IgD-negative memory B cell (primary cell): ENCODE results near the gene NAXD. TPM values are rescaled to one million over a fixed set of nuclear protein-coding genes. Genes with fewer than 3 reads are reported as not detected.

Source experiments
- polyA plus RNA-seq: library from polyadenylated mRNA; unstranded; fragments of 300-500 nt; fragmentation: Illumina TruSeq; gene quantifications from one replicate; pipeline ENCODE4 v1.2.3, GENCODE V29; 2021

Gene NAXD
- polyA plus RNA-seq, 1 donor from 2014 or later: 20.5 TPM

Other genes starting within 250 kb of the NAXD start
- 1.7 TPM for gene RAB20, start 53.8 kb upstream of the NAXD start, polyA plus RNA-seq
- gene CARS2, start 90.6 kb downstream of the NAXD start, polyA plus RNA-seq: 68.5 TPM
- gene ING1, start 98.2 kb downstream of the NAXD start, polyA plus RNA-seq: 25.0 TPM